T-cell (primary cell): ENCODE data around the gene PVR. TPM values are rescaled to one million over a fixed set of nuclear protein-coding genes. Genes with fewer than 3 reads are reported as not detected.
"Not testable (repeated sequence)": the region's sequence is repeated elsewhere in the genome, so short reads cannot be mapped to it uniquely, and the experiment has no call there.

Source experiments
- ATAC-seq, 4 experiments: fragments of 200-7000 bp in 3 of 4; fragments of 150-1000 bp in 1 of 4; cut with Tn5 transposase; replicated peaks in 1 of 4; 1 replicate in 3 of 4; 2 replicates in 1 of 4; pipeline ENCODE4 v1.10.0; 2021; ENCODE audit warnings: moderate library complexity in 3 of 4, mild to moderate bottlenecking in 2 of 4, moderate number of reproducible peaks in 1 of 4
- CTCF ChIA-PET, 2 donors: fragments of 300-600 bp; sonication (Branson Sonifier 250); formaldehyde crosslinking; loops; one replicate each; lab custom pipeline; 2022; ENCODE audit warnings: antibody characterized with exemption in 2 of 2; lab: Charles Lee
- POLR2A ChIA-PET, 2 donors: fragments of 300-600 bp; sonication (Branson Sonifier 250); formaldehyde crosslinking; loops; one replicate each; lab custom pipeline; 2022; ENCODE audit warnings: antibody characterized with exemption in 2 of 2; lab: Charles Lee
- DNase-seq, 35 experiments: peaks; one replicate each; pipeline versions ENCODE4 v3.0.0 to v3.0.0-alpha.2; 2013 to 2023
- H3K27ac ChIP-seq: one replicate; pipeline ENCODE4 v1.5.1; 2013; ENCODE audit warnings: low read length
- H3K27me3 ChIP-seq, 2 experiments: replicated peaks in 1 of 2; 1 replicate in 1 of 2; 2 replicates in 1 of 2; pipeline versions ENCODE4 v1.6.1 to v1.7.0; 2013; ENCODE audit warnings: low read length in 1 of 2, mixed read lengths in 1 of 2; ENCODE audit not compliant: control insufficient read depth in 2 of 2, insufficient read depth in 2 of 2; ENCODE audit errors: extremely low read depth in 1 of 2
- H3K36me3 ChIP-seq, 2 donors: 1 replicate in 1 of 2; 2 replicates in 1 of 2; pipeline versions ENCODE4 v1.6.1 to v1.7.0; 2013; ENCODE audit warnings: low read length in 1 of 2; ENCODE audit not compliant: control insufficient read depth in 2 of 2, insufficient read depth in 1 of 2; ENCODE audit errors: extremely low read depth in 1 of 2
- H3K4me1 ChIP-seq, 2 experiments: 1 replicate in 1 of 2; 2 replicates in 1 of 2; pipeline versions ENCODE4 v1.6.1 to v1.7.0; 2013; ENCODE audit warnings: low read length in 2 of 2, mixed read lengths in 1 of 2; ENCODE audit not compliant: insufficient read depth in 2 of 2, control insufficient read depth in 1 of 2; ENCODE audit errors: extremely low read depth in 1 of 2
- H3K4me3 ChIP-seq, 2 donors: 1 replicate in 1 of 2; 2 replicates in 1 of 2; pipeline versions ENCODE4 v1.5.1 to v1.7.0; 2013; ENCODE audit warnings: mild to moderate bottlenecking in 2 of 2, low read length in 1 of 2, moderate library complexity in 1 of 2; ENCODE audit not compliant: control insufficient read depth in 1 of 2; ENCODE audit errors: extremely low read depth in 1 of 2
- H3K9me3 ChIP-seq: 2 replicates; pipeline ENCODE4 v1.7.0; 2013
- H3K27ac Mint-ChIP-seq, 2 donors: one replicate each; pipeline ENCODE4 v1.8.0; 2020 to 2021; ENCODE audit warnings: mild to moderate bottlenecking in 2 of 2, mixed read lengths in 2 of 2
- H3K27me3 Mint-ChIP-seq, 2 donors: one replicate each; pipeline ENCODE4 v1.8.0; 2021 to 2022; ENCODE audit warnings: mixed read lengths in 2 of 2
- H3K36me3 Mint-ChIP-seq: one replicate; pipeline ENCODE4 v1.8.0; 2021; ENCODE audit warnings: mixed read lengths
- H3K4me1 Mint-ChIP-seq, 3 donors: one replicate each; pipeline ENCODE4 v1.8.0; 2020 to 2022; ENCODE audit warnings: mixed read lengths in 3 of 3, mild to moderate bottlenecking in 1 of 3
- H3K4me3 Mint-ChIP-seq, 3 donors: one replicate each; pipeline ENCODE4 v1.8.0; 2020 to 2022; ENCODE audit warnings: mild to moderate bottlenecking in 3 of 3, mixed read lengths in 3 of 3, moderate library complexity in 3 of 3
- H3K9me3 Mint-ChIP-seq, 3 donors: one replicate each; pipeline ENCODE4 v1.8.0; 2020 to 2022; ENCODE audit warnings: mixed read lengths in 3 of 3
- WGBS: methylation state at CpG from one replicate; pipeline ENCODE4 v1.1.5; 2013; ENCODE audit warnings: missing lambda C conversion rate; ENCODE audit not compliant: insufficient coverage; 5-methylcytosine and 5-hydroxymethylcytosine counted together
- total RNA-seq, 35 experiments: library from RNA in 6 of 35; stranded (reverse) in 6 of 35; fragments of 120-200 nt in 1 of 35; gene quantifications; one replicate each; pipeline versions ENCODE4 v1.2.1 to v1.2.4 and lab custom pipeline; 2013 to 2026

Gene PVR
- total RNA-seq, 5 donors from 2014 or later (not counting 1 experiment from before 2014, with no cell fraction given): 1.2 to 3.4 (median 2.8) TPM

DNA sequence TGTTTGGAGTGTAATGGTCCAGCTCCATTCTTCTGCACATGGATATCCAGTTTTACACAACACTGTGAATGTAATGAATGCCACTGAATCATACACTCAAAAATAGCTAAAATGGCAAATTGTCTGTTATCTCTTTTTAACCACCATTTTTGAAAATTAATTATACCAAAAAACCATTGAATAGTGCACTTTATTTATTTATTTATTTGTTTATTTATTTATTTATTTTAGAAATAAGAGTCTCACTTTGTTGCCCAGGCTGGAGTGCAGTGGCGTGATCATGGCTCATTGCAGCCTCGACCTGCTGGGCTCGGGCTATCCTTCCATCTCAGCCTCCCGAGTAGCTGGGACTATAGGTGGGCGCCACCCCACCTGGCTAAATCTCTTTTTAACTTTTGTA, 20.3 kb downstream of the PVR start:
- WGBS: 83% methylated on average over 5 of the region's 5 CpGs
- no peak overlapping the region for H3K27ac ChIP-seq
- H3K27me3 ChIP-seq: peaks cover 0 to 10% of the 10 kb centered on the region in 2 experiments
- no peak overlapping the region for H3K4me3 ChIP-seq
- no peaks in the 10 kb centered on the region for H3K36me3 ChIP-seq
- no peak overlapping the region for H3K4me3 Mint-ChIP-seq
- H3K27me3 Mint-ChIP-seq: no peaks in the 10 kb centered on the region
- H3K4me1 Mint-ChIP-seq: no peaks in the 10 kb centered on the region
- ChIA-PET CTCF (no interaction called here), POLR2A (interaction anchor here in 1 of 2 donors (0.7 kb wide), 1 partner anchor 337 kb away, joined by 4 read pairs; no protein-coding TSS in a partner anchor)
- no peaks in the 10 kb centered on the region for H3K36me3 Mint-ChIP-seq
- H3K9me3 ChIP-seq: no peaks in the 10 kb centered on the region
- ATAC-seq: no peak
- no peaks in the 10 kb centered on the region for H3K9me3 Mint-ChIP-seq
- no peak for DNase-seq
- no peak overlapping the region for H3K27ac Mint-ChIP-seq
- no peaks in the 10 kb centered on the region for H3K4me1 ChIP-seq

DNA sequence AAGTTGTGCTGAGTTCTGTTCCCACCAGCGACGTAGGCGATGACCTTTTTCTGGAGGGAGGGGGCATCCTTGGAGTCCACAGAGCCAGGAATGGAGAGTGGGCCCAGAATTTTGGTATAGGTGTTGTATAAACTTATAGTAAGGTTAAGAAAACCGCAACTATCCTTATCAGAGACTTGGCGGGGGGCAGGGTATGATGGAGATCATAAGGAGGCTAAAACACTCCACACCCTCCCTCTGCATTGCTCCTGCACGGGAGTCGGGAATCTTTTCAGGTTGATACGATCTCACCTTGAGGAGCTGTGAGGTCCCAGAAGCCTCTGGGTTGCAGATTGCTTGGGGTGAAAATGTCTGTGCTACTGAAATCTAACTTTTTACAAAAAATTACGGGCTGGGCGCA, 21.3 kb downstream of the PVR start:
- WGBS: 97% methylated on average over 4 of the region's 10 CpGs
- ChIA-PET POLR2A (no interaction called here), CTCF (no interaction called here)
- Histone ChIP-seq H3K9me3 (no peaks in the 10 kb centered on the region), H3K4me1 (no peaks in the 10 kb centered on the region), H3K27me3 (peaks cover 0 to 14% of the 10 kb centered on the region in 2 experiments), H3K27ac (no peak overlapping the region), H3K4me3 (no peak overlapping the region), H3K36me3 (no peaks in the 10 kb centered on the region)
- no peaks in the 10 kb centered on the region for H3K9me3 Mint-ChIP-seq
- H3K4me3 Mint-ChIP-seq: no peak overlapping the region
- no peaks in the 10 kb centered on the region for H3K27me3 Mint-ChIP-seq
- ATAC-seq (no peak), DNase-seq (no peak)
- no peaks in the 10 kb centered on the region for H3K36me3 Mint-ChIP-seq
- no peaks in the 10 kb centered on the region for H3K4me1 Mint-ChIP-seq
- H3K27ac Mint-ChIP-seq: no peak overlapping the region

DNA sequence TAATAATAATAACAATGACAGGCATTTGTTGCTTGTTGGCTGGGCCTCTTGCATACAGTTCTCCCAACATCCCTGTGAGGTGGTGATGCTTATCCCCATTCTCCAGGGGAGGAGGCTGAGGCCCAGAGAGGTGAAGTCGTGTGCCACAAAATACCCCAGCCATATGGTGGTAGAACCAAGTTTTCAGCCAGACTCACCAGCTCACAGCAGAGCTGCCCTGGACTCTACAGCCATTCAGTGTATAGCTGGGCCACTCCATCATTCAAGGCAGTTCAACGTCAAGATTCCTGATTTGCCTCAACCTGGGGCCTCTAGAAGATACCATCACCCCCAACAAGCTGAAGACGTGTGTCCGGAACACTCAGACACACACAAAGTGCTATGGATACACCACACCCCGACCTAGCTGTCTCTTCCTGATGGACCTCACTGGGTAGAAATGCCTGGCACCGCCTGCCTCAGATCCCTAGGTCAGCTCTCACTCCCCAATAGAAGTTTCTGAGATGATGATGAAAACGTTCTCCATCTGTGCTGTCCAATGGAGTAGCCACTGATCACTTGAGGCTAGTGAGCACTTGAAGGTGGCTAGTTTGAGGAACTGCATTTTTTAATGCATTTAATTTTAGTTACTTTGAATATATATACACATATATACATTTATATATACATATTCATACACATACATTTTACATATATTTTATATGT, 23.3 kb downstream of the PVR start:
- Histone ChIP-seq H3K9me3 (no peaks in the 10 kb centered on the region), H3K27me3 (peaks cover 0 to 11% of the 10 kb centered on the region in 2 experiments), H3K4me1 (no peaks in the 10 kb centered on the region), H3K27ac (no peak overlapping the region), H3K4me3 (no peak overlapping the region), H3K36me3 (no peaks in the 10 kb centered on the region)
- Mint-ChIP-seq H3K27ac (no peak overlapping the region), H3K4me3 (no peak overlapping the region), H3K27me3 (no peaks in the 10 kb centered on the region), H3K4me1 (no peaks in the 10 kb centered on the region), H3K36me3 (no peaks in the 10 kb centered on the region), H3K9me3 (no peaks in the 10 kb centered on the region)
- no CpG with 5 or more reads among the region's 7 CpGs for WGBS
- POLR2A ChIA-PET: no interaction called here
- DNase-seq: no peak
- ATAC-seq: no peak
- CTCF ChIA-PET: no interaction called here

DNA sequence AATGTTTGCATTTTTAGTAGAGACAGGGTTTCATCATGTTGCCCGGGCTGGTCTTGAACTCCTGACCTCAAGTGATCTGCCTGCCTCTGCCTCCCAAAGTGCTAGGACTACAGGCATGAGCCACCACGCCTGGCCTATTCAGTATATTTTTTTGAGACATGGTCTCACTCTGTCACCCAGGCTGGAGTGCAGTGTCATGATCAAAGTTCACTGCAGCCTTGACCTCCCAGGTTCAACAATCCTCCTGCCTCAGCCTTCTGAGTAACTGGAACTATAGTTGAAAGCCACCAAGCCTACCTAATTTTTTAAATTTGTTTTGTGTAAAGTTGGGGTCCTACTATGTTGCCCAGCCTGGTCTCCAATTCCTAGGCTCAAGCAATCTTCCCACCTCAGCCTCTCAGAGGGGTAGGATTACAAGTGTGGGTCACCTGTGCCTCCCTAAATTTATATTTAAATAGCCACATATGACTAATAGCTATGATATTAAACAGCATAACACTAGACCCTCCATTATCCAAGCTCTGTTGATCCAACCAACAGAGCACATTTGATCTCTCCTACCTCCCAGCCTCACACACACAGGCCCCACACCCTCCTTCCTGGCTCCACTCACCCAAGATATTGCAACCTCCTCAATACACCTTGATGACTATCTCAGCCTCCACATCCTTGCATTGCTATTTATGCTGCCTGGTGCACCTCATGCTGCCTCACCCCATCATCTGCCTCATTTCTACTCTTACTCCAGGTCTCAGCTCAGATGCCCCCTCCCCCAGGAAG, 25.5 kb downstream of the PVR start:
- Mint-ChIP-seq H3K27ac (no peak overlapping the region), H3K36me3 (no peaks in the 10 kb centered on the region), H3K27me3 (no peaks in the 10 kb centered on the region), H3K9me3 (no peaks in the 10 kb centered on the region), H3K4me3 (no peak overlapping the region), H3K4me1 (no peaks in the 10 kb centered on the region)
- ChIA-PET POLR2A (no interaction called here), CTCF (interaction anchor here in 1 of 2 donors (0.6 kb wide), 1 partner anchor 24 kb away, joined by 3 read pairs; no protein-coding TSS in a partner anchor)
- 100% methylated on average over 2 of the region's 2 CpGs for WGBS
- no peak overlapping the region for H3K4me3 ChIP-seq
- no peak for ATAC-seq
- no peaks in the 10 kb centered on the region for H3K4me1 ChIP-seq
- H3K36me3 ChIP-seq: no peaks in the 10 kb centered on the region
- H3K27me3 ChIP-seq: peaks cover 0 to 17% of the 10 kb centered on the region in 2 experiments
- H3K27ac ChIP-seq: no peak overlapping the region
- H3K9me3 ChIP-seq: no peaks in the 10 kb centered on the region
- DNase-seq: no peak

DNA sequence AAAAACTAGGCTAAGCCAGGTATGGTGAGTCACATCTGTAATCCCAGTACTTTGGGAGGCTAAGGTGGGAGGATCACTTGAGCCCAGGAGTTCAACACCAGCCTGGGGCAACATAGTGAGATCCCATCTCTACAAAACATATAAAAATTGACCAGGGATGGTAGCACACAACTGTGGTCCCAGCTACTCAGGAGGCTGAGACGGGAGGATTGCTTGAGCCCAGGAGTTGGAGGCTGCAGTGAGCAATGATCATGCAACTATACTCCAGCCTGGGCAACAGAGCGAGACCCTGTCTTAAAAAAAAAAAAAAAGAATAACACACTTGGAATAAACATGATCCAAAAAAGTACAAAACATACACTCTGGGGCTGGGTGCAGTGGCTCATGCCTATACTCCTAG, 26.3 kb downstream of the PVR start:
- not testable (repeated sequence) for H3K4me1 Mint-ChIP-seq
- 100% methylated on average over 2 of the region's 2 CpGs for WGBS

DNA sequence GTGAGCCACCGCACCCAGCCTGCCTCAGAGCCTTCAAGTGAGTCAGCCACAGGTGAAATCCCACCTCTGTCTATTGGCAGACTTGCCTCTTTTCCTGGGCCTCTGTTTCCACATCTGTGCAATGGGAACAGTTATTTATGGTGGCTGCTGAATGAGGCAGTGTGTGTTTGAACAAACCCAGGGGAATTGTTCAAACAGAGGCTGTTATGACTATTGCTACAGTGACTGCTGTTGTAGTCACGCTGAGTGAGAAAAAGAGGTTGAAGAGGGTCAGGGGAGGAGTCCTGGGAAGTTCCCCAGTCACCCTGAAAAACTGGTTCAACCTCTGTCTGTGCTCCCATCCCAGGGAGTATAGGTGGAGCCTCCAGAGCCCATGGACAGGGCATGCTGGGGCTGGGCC, 27.7 kb downstream of the PVR start, which contains the start of gene CEACAM19:
Gene CEACAM19, plus strand, starts transcription at position 83 of the 400 bp plus-strand sequence. CDS start 450 bp downstream, outside the sequence.
- Mint-ChIP-seq H3K9me3 (no peaks in the 10 kb centered on the region), H3K36me3 (no peaks in the 10 kb centered on the region), H3K4me1 (no peaks in the 10 kb centered on the region), H3K27me3 (peaks cover 0 to 2% of the 10 kb centered on the region in 2 donors), H3K4me3 (no peak within 1 kb of the TSS), H3K27ac (no peak within 1 kb of the TSS)
- no peak for DNase-seq
- Histone ChIP-seq H3K9me3 (no peaks in the 10 kb centered on the region), H3K27me3 (peaks cover 0 to 24% of the 10 kb centered on the region in 2 experiments), H3K36me3 (no peaks in the 10 kb centered on the region), H3K4me1 (no peaks in the 10 kb centered on the region), H3K27ac (no peak within 1 kb of the TSS), H3K4me3 (no peak within 1 kb of the TSS)
- ATAC-seq: no peak
- CTCF ChIA-PET: no interaction called here
- 60% methylated on average over 2 of the region's 2 CpGs for WGBS
- POLR2A ChIA-PET: no interaction called here

More for the DNA sequence above, 26.3 kb downstream of the PVR start:
- H3K9me3 Mint-ChIP-seq, H3K9me3 ChIP-seq, H3K27ac Mint-ChIP-seq, H3K27me3 Mint-ChIP-seq, ATAC-seq, DNase-seq, CTCF ChIA-PET, POLR2A ChIA-PET, H3K4me3 ChIP-seq, H3K36me3 Mint-ChIP-seq, H3K4me1 ChIP-seq, H3K4me3 Mint-ChIP-seq, H3K27ac ChIP-seq, H3K36me3 ChIP-seq: not testable (repeated sequence)
- H3K27me3 ChIP-seq: peaks cover 0 to 17% of the 10 kb centered on the region in 2 experiments
